ENCODE data around the gene SLC6A18.
"Not testable (repeated sequence)": the region's sequence is repeated elsewhere in the genome, so short reads cannot be mapped to it uniquely, and the experiment has no call there.

SLC6A18 gene

GRCh38 chr5:1290956-1291355 lies 65.8 kb downstream of the SLC6A18 start:
- DNase-seq (ENCODE audit: low read depth in 2 of 2), result not testable (repeated sequence)

DNA sequence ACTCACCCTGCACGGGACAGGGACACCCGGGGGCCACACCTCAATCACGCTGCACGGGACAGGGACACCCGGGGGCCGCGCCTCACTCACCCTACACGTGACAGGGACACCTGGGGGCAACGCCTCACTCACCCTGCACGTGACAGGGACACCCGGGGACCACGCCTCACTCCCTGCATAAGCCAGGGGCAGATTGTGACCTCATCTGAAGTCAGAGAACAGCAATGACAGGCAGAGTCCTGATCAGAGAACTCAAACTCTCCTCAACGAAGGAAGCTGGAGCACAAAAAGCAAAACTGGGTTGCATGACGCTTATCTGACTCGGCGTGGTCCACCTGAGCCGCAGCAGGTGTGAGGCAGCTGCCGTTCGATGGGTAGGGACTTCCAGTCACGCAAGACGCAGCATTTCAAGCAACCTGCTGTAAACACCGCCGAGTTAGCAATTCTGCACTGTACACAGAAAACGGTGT lies 66.5 kb downstream of the SLC6A18 start:
- DNase-seq (ENCODE audit: low read depth in 2 of 2), result no peak

GRCh38 chr5:1292139-1292538 lies 67.0 kb downstream of the SLC6A18 start:
- no peak for DNase-seq (ENCODE audit: low read depth in 2 of 2)

DNA sequence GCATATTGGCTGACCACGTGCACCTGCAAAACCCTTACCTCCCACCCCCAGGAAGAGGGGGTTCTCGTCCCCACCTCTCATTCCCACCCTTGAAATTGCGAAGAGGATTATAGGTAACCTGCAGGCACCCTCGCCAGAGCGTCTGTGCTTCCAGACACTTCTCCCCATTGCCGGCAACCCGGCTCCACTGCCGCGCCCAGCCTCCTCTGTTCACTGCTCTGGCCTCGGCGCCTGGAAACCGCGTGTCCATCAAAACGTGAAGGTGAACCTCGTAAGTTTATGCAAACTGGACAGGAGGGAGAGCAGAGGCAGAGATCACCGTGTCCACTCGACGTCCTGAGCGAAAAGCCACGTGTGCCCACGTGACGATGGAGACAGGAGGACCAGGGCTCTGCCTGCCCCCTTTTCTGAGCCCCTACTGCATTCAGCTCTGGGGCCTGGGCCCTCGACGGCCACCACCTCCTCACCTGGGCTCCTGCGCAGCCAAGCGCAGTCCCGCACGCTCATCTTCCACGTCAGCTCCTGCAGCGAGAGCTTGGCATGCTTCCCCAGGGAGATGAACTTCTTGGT lies 67.8 kb downstream of the SLC6A18 start:
- no peak for DNase-seq (ENCODE audit: low read depth in 2 of 2)

- no peak for DNase-seq (ENCODE audit: low read depth in 2 of 2)
These were observed 68.4 kb downstream of the SLC6A18 start for GRCh38 chr5:1293416-1294205.

GRCh38 chr5:1294206-1294834 lies 69.1 kb downstream of the SLC6A18 start:
- no peak for DNase-seq (ENCODE audit: low read depth in 2 of 2)

DNA sequence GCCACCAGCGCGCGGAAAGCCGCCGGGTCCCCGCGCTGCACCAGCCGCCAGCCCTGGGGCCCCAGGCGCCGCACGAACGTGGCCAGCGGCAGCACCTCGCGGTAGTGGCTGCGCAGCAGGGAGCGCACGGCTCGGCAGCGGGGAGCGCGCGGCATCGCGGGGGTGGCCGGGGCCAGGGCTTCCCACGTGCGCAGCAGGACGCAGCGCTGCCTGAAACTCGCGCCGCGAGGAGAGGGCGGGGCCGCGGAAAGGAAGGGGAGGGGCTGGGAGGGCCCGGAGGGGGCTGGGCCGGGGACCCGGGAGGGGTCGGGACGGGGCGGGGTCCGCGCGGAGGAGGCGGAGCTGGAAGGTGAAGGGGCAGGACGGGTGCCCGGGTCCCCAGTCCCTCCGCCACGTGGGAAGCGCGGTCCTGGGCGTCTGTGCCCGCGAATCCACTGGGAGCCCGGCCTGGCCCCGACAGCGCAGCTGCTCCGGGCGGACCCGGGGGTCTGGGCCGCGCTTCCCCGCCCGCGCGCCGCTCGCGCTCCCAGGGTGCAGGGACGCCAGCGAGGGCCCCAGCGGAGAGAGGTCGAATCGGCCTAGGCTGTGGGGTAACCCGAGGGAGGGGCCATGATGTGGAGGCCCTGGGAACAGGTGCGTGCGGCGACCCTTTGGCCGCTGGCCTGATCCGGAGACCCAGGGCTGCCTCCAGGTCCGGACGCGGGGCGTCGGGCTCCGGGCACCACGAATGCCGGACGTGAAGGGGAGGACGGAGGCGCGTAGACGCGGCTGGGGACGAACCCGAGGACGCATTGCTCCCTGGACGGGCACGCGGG lies 69.9 kb downstream of the SLC6A18 start, which contains the start of gene TERT:
TSS of gene TERT (minus strand) at position 234 of the 815 bp plus-strand sequence. CDS start at position 155, 79 bp downstream.
- DNase-seq (ENCODE audit: low read depth in 2 of 2), result peak; percentile 41 to 83

DNA sequence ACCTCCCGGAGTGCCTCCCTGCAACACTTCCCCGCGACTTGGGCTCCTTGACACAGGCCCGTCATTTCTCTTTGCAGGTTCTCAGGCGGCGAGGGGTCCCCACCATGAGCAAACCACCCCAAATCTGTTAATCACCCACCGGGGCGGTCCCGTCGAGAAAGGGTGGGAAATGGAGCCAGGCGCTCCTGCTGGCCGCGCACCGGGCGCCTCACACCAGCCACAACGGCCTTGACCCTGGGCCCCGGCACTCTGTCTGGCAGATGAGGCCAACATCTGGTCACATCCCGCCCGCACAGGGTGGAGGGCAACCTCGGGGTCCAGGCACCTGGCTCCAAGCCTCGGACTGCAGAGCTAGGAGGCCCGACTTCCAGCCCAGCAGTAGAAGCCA lies 70.5 kb downstream of the SLC6A18 start:
- no peak for DNase-seq (ENCODE audit: low read depth in 2 of 2)
